Uterus (tissue), 2 donors: Measurements from ENCODE around the gene LCNL1.

Experiments
- POLR2A ChIP-seq, 2 donors: fragments of 450-650 bp; IDR thresholded peaks; one replicate each; pipeline ENCODE4 v1.6.1; 2016; ENCODE audit warnings: antibody characterized with exemption in 2 of 2, mild to moderate bottlenecking in 1 of 2, moderate library complexity in 1 of 2
- TF ChIP-seq, protein P1 (sequence below), 4 experiments: fragments of 200-600 bp in 2 of 4; fragments of 450-650 bp in 2 of 4; sonication (generic) in 2 of 4; IDR thresholded peaks; one replicate each; pipeline ENCODE4 v1.5.1; 2016 to 2019; ENCODE audit warnings: antibody characterized with exemption in 4 of 4, mild to moderate bottlenecking in 2 of 4, moderate library complexity in 1 of 4

DNA sequence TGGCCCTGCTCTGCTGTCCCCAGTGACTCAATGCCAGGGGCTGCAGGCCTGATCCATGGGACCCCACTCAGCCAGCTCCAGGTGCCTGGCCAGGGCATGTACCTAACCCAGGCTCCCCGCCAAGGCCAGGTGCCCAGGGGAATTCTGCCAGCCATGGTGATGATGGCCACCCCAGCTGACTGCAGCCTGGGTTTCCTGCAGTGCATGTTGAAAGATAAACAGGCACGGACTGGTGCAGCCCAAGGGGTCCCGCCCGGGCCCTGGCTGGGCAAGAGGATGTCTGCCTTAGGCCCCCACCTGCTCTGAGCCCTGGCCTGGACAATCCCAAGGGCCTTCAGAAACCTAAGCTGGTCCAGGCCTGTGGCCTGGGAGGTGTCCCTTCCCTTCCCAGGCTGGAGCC is 44.0 kb downstream of the LCNL1 start:
- TF ChIP-seq POLR2A (IDR thresholded peaks at IDR 0.05): no peak
- TF ChIP-seq, protein P1, sequence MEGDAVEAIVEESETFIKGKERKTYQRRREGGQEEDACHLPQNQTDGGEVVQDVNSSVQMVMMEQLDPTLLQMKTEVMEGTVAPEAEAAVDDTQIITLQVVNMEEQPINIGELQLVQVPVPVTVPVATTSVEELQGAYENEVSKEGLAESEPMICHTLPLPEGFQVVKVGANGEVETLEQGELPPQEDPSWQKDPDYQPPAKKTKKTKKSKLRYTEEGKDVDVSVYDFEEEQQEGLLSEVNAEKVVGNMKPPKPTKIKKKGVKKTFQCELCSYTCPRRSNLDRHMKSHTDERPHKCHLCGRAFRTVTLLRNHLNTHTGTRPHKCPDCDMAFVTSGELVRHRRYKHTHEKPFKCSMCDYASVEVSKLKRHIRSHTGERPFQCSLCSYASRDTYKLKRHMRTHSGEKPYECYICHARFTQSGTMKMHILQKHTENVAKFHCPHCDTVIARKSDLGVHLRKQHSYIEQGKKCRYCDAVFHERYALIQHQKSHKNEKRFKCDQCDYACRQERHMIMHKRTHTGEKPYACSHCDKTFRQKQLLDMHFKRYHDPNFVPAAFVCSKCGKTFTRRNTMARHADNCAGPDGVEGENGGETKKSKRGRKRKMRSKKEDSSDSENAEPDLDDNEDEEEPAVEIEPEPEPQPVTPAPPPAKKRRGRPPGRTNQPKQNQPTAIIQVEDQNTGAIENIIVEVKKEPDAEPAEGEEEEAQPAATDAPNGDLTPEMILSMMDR (IDR thresholded peaks at IDR 0.05): no peak
